ENCODE measurements around the gene ATP2A3.

ATP2A3 gene

GRCh38 chr17:3915995-3916696 lies 48.1 kb downstream of the ATP2A3 start, which contains the start of gene P2RX1:
TSS of gene P2RX1 (minus strand) at chr17:3916465. CDS start at chr17:3916225, 240 bp downstream.
- in situ Hi-C loops (cut with HindIII; ENCODE audit: low sequenced_read_pairs), result no loop called here

GRCh38 chr17:3915581-3915994 lies 48.6 kb downstream of the ATP2A3 start:
- in situ Hi-C loops (cut with HindIII; ENCODE audit: low sequenced_read_pairs), result no loop called here

- in situ Hi-C loops (cut with HindIII; ENCODE audit: low sequenced_read_pairs), result no loop called here
Measured at GRCh38 chr17:3914312-3914670, 49.9 kb downstream of the ATP2A3 start.

- in situ Hi-C loops (cut with HindIII; ENCODE audit: low sequenced_read_pairs), result no loop called here
Measured at GRCh38 chr17:3913531-3914311, 50.5 kb downstream of the ATP2A3 start.

GRCh38 chr17:3912827-3913226 lies 51.4 kb downstream of the ATP2A3 start:
- in situ Hi-C loops (cut with HindIII; ENCODE audit: low sequenced_read_pairs), result no loop called here

- in situ Hi-C loops (cut with HindIII; ENCODE audit: low sequenced_read_pairs), result no loop called here
Measured at GRCh38 chr17:3911271-3912053, 52.8 kb downstream of the ATP2A3 start.

GRCh38 chr17:3910420-3911270 lies 53.6 kb downstream of the ATP2A3 start:
- in situ Hi-C loops (cut with HindIII; ENCODE audit: low sequenced_read_pairs), result no loop called here

- in situ Hi-C loops (cut with HindIII; ENCODE audit: low sequenced_read_pairs), result loop anchor here (5.0 kb wide), 3 partner anchors 47 to 98 kb away; no protein-coding TSS in a partner anchor
Measured at GRCh38 chr17:3909257-3909656, 55.0 kb downstream of the ATP2A3 start.

- in situ Hi-C loops (cut with HindIII; ENCODE audit: low sequenced_read_pairs), result loop anchor here (5.0 kb wide), 3 partner anchors 45 to 100 kb away; no protein-coding TSS in a partner anchor
Measured at GRCh38 chr17:3907483-3908216, 56.6 kb downstream of the ATP2A3 start.

GRCh38 chr17:3906881-3907280 lies 57.4 kb downstream of the ATP2A3 start:
- in situ Hi-C loops (cut with HindIII; ENCODE audit: low sequenced_read_pairs), result loop anchor here (5.0 kb wide), 3 partner anchors 45 to 100 kb away; no protein-coding TSS in a partner anchor

- in situ Hi-C loops (cut with HindIII; ENCODE audit: low sequenced_read_pairs), result loop anchor here (5.0 kb wide), 3 partner anchors 43 to 102 kb away; no protein-coding TSS in a partner anchor
Measured at GRCh38 chr17:3905017-3905520, 59.2 kb downstream of the ATP2A3 start.

- in situ Hi-C loops (cut with HindIII; ENCODE audit: low sequenced_read_pairs), result no loop called here
Measured at GRCh38 chr17:3904501-3904900, 59.7 kb downstream of the ATP2A3 start.

GRCh38 chr17:3903881-3904290 lies 60.4 kb downstream of the ATP2A3 start:
- in situ Hi-C loops (cut with HindIII; ENCODE audit: low sequenced_read_pairs), result no loop called here

- in situ Hi-C loops (cut with HindIII; ENCODE audit: low sequenced_read_pairs), result no loop called here
Measured at GRCh38 chr17:3903051-3903825, 61.0 kb downstream of the ATP2A3 start.

- in situ Hi-C loops (cut with HindIII; ENCODE audit: low sequenced_read_pairs), result no loop called here
Measured at GRCh38 chr17:3900646-3901045, 63.6 kb downstream of the ATP2A3 start.

GRCh38 chr17:3897731-3898130 lies 66.5 kb downstream of the ATP2A3 start:
- in situ Hi-C loops (cut with HindIII; ENCODE audit: low sequenced_read_pairs), result no loop called here

- in situ Hi-C loops (cut with HindIII; ENCODE audit: low sequenced_read_pairs), result no loop called here
Measured at GRCh38 chr17:3896968-3897235, 67.3 kb downstream of the ATP2A3 start.

- in situ Hi-C loops (cut with HindIII; ENCODE audit: low sequenced_read_pairs), result no loop called here
Measured at GRCh38 chr17:3896108-3896967, 67.9 kb downstream of the ATP2A3 start.
